ENCODE data around the gene TREX2. TPM values are rescaled to one million over a fixed set of nuclear protein-coding genes. Genes with fewer than 3 reads are reported as not detected.

The TREX2 gene
- total RNA-seq, 1 experiment from 2014 or later, result 1.1 TPM

DNA sequence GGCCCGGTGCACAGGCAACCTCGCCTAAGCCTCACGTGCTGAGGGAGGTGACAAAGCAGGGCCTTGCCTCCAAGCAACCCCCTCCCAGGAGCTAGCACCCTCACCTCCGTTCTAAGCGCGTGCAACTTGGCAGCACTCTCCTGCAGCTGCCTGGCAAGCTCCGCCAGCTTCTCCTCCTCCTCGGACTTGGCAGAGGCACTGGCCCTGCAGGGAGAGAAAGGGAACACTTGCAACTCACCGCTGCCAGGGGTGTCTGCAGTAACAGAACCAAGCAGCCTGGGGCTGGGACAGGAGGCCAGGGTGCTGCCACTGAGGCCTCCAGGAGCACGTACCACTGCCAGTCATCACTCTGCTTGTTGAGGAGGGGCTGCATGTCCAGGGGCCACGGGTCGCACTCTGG lies 10.3 kb upstream of the TREX2 start:
- Mint-ChIP-seq H3K4me3 (no peak overlapping the region), H3K36me3 (ENCODE audit: insufficient read depth in 1 of 3, low read depth in 3 of 3) (peaks cover 25 to 60% (median 39%) of the 10 kb centered on the region in 3 experiments), H3K4me1 (no peaks in the 10 kb centered on the region), H3K9me3 (peaks cover 72 to 84% of the 10 kb centered on the region in 2 experiments), H3K27ac (no peak overlapping the region; a peak in 1 of 7 replicates), H3K27me3 (ENCODE audit: low read depth) (no peaks in the 10 kb centered on the region)
- no peak overlapping the region for H2BK5ac ChIP-seq (ENCODE audit: insufficient read length, low read length)
- H4K91ac ChIP-seq (ENCODE audit: insufficient read length, low read depth, low read length), result no peak overlapping the region
- H2AK5ac ChIP-seq (ENCODE audit: insufficient read length, low read length), result no peak overlapping the region
- H4K5ac ChIP-seq (ENCODE audit: insufficient read length, low read depth, low read length), result no peak overlapping the region
- TF ChIP-seq, protein P1, sequence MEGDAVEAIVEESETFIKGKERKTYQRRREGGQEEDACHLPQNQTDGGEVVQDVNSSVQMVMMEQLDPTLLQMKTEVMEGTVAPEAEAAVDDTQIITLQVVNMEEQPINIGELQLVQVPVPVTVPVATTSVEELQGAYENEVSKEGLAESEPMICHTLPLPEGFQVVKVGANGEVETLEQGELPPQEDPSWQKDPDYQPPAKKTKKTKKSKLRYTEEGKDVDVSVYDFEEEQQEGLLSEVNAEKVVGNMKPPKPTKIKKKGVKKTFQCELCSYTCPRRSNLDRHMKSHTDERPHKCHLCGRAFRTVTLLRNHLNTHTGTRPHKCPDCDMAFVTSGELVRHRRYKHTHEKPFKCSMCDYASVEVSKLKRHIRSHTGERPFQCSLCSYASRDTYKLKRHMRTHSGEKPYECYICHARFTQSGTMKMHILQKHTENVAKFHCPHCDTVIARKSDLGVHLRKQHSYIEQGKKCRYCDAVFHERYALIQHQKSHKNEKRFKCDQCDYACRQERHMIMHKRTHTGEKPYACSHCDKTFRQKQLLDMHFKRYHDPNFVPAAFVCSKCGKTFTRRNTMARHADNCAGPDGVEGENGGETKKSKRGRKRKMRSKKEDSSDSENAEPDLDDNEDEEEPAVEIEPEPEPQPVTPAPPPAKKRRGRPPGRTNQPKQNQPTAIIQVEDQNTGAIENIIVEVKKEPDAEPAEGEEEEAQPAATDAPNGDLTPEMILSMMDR (conservative IDR thresholded peaks at IDR 0.05), result no peak
- no peaks in the 10 kb centered on the region for H3K4me1 ChIP-seq (ENCODE audit: insufficient read depth, low read length)
- no peak overlapping the region for H3K56ac ChIP-seq (ENCODE audit: insufficient read length, low read depth, low read length)
- no peak overlapping the region for H2AFZ ChIP-seq (ENCODE audit: low read length)
- peaks cover 46% of the 10 kb centered on the region for H3K9me3 ChIP-seq (ENCODE audit: control insufficient read depth, low read depth, low read length)
- no peak overlapping the region for H3K18ac ChIP-seq (ENCODE audit: insufficient read length, low read depth, low read length)
- no peaks in the 10 kb centered on the region for H3K27me3 ChIP-seq (ENCODE audit: insufficient read depth, low read length)
- H3T11ph ChIP-seq (ENCODE audit: low read length), result no peak overlapping the region
- H3K4me2 ChIP-seq (ENCODE audit: insufficient read depth, insufficient read length, low read length), result no peak overlapping the region
- WGBS (ENCODE audit: extremely low coverage, insufficient read length, low lambda C conversion rate), result no CpG with 5 or more reads among the region's 12 CpGs
- no peak overlapping the region for H4K8ac ChIP-seq (replicated peaks; ENCODE audit: insufficient read length, low read depth, low read length)
- no peak overlapping the region for H3K9ac ChIP-seq (ENCODE audit: extremely low read depth, insufficient read length, low read length)
- no peak overlapping the region for H2BK12ac ChIP-seq (ENCODE audit: insufficient read length, low read depth, low read length)
- no peak overlapping the region for H2BK120ac ChIP-seq (ENCODE audit: low read depth, low read length, poor library complexity, severe bottlenecking)
- H3K79me2 ChIP-seq (ENCODE audit: insufficient read depth, low read length), result no peaks in the 10 kb centered on the region
- no peaks in the 10 kb centered on the region for H3K23me2 ChIP-seq (ENCODE audit: insufficient read length, low read depth, low read length, poor library complexity, severe bottlenecking)
- H3K23ac ChIP-seq (ENCODE audit: insufficient read length, low read depth, low read length), result no peak overlapping the region
- no peaks in the 10 kb centered on the region for H3K79me1 ChIP-seq (ENCODE audit: insufficient read depth, low read depth, low read length, poor library complexity, severe bottlenecking)
- no peak for DNase-seq
- H2BK15ac ChIP-seq (ENCODE audit: low read depth, low read length), result no peak overlapping the region
- no peak overlapping the region for H3K14ac ChIP-seq (ENCODE audit: insufficient read depth, low read length)
- no peak overlapping the region for H2BK20ac ChIP-seq (ENCODE audit: low read depth, low read length, poor library complexity, severe bottlenecking)
- H3K27ac ChIP-seq (ENCODE audit: insufficient read length, low read depth, low read length), result no peak overlapping the region
- no peak overlapping the region for H3K4ac ChIP-seq (ENCODE audit: low read depth, low read length)
- no peaks in the 10 kb centered on the region for H4K20me1 ChIP-seq (ENCODE audit: control insufficient read depth, insufficient read depth, insufficient read length)

All from H9 (cell line).